PC-3 (cell line): Measurements from ENCODE around the gene NXPH4.

ENCODE experiments used
- CTCF ChIP-seq: fragments of 300-600 bp; sonication (generic); conservative IDR thresholded peaks from 2 replicates; pipeline ENCODE4 v1.5.1; 2017; ENCODE audit warnings: antibody characterized with exemption, low read depth, mild to moderate bottlenecking, low read length
- EZH2 ChIP-seq: fragments of 300-600 bp; sonication (generic); IDR thresholded peaks from one replicate; pipeline ENCODE4 v1.6.1; 2017; ENCODE audit warnings: antibody characterized with exemption, mild to moderate bottlenecking, low read length; ENCODE audit not compliant: unreplicated experiment
- EZH2phosphoT487 ChIP-seq: fragments of 300-600 bp; sonication (generic); IDR thresholded peaks from 2 replicates; pipeline ENCODE4 v1.6.1; 2018; ENCODE audit warnings: mild to moderate bottlenecking, antibody characterized with exemption, low read length, borderline replicate concordance

- TF ChIP-seq EZH2 (no peak), CTCF (no peak), EZH2phosphoT487 (no peak)
Measured at GRCh38 chr12:57166971-57167371, 49.6 kb upstream of the NXPH4 start.
